Lower lobe of right lung (tissue), 2 donors: ENCODE measurements around the gene APLP2. TPM values are rescaled to one million over a fixed set of nuclear protein-coding genes. Genes with fewer than 3 reads are reported as not detected.
A peak's percentile ranks its signal among the peaks of the same experiment; 100 is the strongest.
"Not testable (repeated sequence)": the region's sequence is repeated elsewhere in the genome, so short reads cannot be mapped to it uniquely, and the experiment has no call there.

Experiments used
- ATAC-seq, 2 donors: fragments of 200-7000 bp; cut with Tn5 transposase; one replicate each; pipeline ENCODE4 v1.9.1; 2020 to 2022; ENCODE audit warnings: mild to moderate bottlenecking in 2 of 2, moderate library complexity in 2 of 2
- DNase-seq: peaks from one replicate; pipeline ENCODE4 v3.0.0-alpha.2; 2020
- H3K27ac ChIP-seq: fragments of 200-600 bp; one replicate; pipeline ENCODE4 v1.8.0; 2022
- H3K27me3 ChIP-seq: fragments of 200-600 bp; one replicate; pipeline ENCODE4 v1.8.0; 2022; ENCODE audit warnings: low read depth
- H3K36me3 ChIP-seq: fragments of 200-600 bp; one replicate; pipeline ENCODE4 v1.8.0; 2022; ENCODE audit warnings: mild to moderate bottlenecking
- H3K4me1 ChIP-seq: fragments of 200-600 bp; one replicate; pipeline ENCODE4 v1.8.0; 2022
- H3K4me3 ChIP-seq: fragments of 200-600 bp; one replicate; pipeline ENCODE4 v1.8.0; 2022; ENCODE audit warnings: mild to moderate bottlenecking
- H3K9me3 ChIP-seq: fragments of 200-600 bp; one replicate; pipeline ENCODE4 v1.8.0; 2022
- intact Hi-C: fragments of 100-400 bp; cut with DNase I; formaldehyde crosslinking; loops from one replicate; pipeline ENCODE4 v1.11.0; 2022
- total RNA-seq: library from RNA; stranded (reverse); fragmentation: NEBNext Ultra II Directional; extraction: Animal tissue kit (Norgen Biotek cat#: 25700); gene quantifications from one replicate; pipeline ENCODE4 v1.2.1, GENCODE V29; 2021
- TF ChIP-seq, protein P1 (sequence below): fragments of 200-600 bp; IDR thresholded peaks from one replicate; pipeline ENCODE4 v1.8.0; 2022; ENCODE audit warnings: antibody characterized with exemption, mild to moderate bottlenecking
- donor health status: DM: no; HTN: yes; CAD: no; lungs with severe emphysema.

APLP2 gene
- total RNA-seq, 1 donor from 2014 or later: 582 TPM

DNA sequence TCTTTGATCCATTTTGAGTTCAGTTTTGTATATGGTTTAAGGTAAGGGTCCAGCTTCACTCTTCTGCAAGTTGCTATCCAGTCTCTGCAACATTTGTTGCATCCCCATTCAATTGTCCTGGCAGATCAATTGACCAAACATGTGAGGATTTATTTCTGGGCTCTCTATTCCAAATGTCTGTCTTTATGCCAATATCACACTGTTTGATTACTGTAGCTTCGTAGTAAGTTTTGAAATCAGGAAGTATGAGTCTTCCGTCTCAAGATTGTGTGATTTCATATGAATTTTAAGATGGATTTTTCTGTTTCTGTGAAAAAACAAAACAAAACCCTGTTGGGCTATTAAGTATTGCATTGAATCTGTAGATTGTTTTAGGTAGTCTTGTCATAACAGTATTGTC, 17.0 kb downstream of the APLP2 start:
- no peak for DNase-seq
- Histone ChIP-seq H3K27ac (no peak overlapping the region), H3K4me1 (peaks cover 42% of the 10 kb centered on the region), H3K36me3 (no peaks in the 10 kb centered on the region), H3K4me3 (no peak overlapping the region), H3K27me3 (no peaks in the 10 kb centered on the region), H3K9me3 (no peaks in the 10 kb centered on the region)
- TF ChIP-seq, protein P1, sequence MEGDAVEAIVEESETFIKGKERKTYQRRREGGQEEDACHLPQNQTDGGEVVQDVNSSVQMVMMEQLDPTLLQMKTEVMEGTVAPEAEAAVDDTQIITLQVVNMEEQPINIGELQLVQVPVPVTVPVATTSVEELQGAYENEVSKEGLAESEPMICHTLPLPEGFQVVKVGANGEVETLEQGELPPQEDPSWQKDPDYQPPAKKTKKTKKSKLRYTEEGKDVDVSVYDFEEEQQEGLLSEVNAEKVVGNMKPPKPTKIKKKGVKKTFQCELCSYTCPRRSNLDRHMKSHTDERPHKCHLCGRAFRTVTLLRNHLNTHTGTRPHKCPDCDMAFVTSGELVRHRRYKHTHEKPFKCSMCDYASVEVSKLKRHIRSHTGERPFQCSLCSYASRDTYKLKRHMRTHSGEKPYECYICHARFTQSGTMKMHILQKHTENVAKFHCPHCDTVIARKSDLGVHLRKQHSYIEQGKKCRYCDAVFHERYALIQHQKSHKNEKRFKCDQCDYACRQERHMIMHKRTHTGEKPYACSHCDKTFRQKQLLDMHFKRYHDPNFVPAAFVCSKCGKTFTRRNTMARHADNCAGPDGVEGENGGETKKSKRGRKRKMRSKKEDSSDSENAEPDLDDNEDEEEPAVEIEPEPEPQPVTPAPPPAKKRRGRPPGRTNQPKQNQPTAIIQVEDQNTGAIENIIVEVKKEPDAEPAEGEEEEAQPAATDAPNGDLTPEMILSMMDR: no peak
- peak in 1 of 2 donors; percentile 34 for ATAC-seq
- intact Hi-C loops: no loop called here

DNA sequence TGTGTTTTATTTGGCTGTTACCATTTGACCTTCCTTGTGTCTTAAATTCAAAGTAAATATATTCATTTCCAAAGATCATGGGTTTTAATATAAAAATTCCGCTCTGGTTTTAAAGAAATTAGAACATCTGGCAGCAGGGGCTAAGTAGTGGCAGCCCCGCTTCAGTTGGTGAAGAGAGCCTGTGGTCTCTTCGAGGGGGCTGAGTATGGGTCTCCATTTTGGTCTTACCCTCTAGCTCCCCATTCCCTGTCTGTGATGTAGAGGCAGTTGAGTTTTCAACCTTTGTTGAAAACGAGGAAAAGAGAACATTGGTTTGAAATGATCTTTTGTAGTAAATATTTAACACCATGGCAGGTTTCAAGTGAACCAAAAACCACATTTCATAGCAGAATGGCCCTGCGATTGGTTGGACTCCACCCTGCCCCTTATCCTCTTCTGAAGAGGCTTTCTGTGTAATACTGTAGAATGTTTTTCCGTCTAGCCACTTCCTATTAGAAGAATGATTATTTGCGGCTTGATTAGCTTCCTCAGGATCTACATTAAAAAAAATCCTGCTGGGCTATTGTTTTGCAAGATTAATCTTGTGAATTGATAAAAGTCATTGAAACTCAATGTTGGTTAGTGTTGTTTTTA, 17.7 kb downstream of the APLP2 start:
- TF ChIP-seq, protein P1: no peak
- intact Hi-C loops: no loop called here
- Histone ChIP-seq H3K27me3 (no peaks in the 10 kb centered on the region), H3K27ac (no peak overlapping the region), H3K4me3 (no peak overlapping the region), H3K36me3 (no peaks in the 10 kb centered on the region), H3K4me1 (peaks cover 42% of the 10 kb centered on the region), H3K9me3 (no peaks in the 10 kb centered on the region)
- no peak for DNase-seq
- ATAC-seq: peak; percentile 76 to 93

DNA sequence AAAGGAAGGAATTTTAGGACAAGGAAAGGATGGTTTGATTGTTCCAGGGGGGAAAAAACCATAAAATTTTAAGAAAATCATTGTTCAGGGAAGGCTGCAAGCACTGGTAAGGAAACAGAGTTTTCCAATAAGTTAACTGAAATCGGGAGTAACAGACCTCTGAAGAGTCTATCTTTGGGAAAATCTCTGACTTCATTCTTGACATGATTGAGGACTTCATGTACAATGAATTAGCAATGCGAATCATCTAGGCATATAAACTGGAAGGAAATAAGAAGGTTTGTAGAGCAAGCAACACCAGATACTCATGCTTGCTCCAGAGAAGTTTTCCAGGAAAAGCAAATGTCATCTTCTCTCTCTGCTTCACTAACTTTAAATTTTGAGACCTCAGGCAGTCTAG, 18.5 kb downstream of the APLP2 start:
- peaks cover 46% of the 10 kb centered on the region for H3K4me1 ChIP-seq
- DNase-seq: no peak
- intact Hi-C loops: no loop called here
- H3K9me3 ChIP-seq: no peaks in the 10 kb centered on the region
- no peaks in the 10 kb centered on the region for H3K36me3 ChIP-seq
- TF ChIP-seq, protein P1: no peak
- no peak for ATAC-seq
- no peak overlapping the region for H3K27ac ChIP-seq
- H3K4me3 ChIP-seq: no peak overlapping the region
- no peaks in the 10 kb centered on the region for H3K27me3 ChIP-seq

DNA sequence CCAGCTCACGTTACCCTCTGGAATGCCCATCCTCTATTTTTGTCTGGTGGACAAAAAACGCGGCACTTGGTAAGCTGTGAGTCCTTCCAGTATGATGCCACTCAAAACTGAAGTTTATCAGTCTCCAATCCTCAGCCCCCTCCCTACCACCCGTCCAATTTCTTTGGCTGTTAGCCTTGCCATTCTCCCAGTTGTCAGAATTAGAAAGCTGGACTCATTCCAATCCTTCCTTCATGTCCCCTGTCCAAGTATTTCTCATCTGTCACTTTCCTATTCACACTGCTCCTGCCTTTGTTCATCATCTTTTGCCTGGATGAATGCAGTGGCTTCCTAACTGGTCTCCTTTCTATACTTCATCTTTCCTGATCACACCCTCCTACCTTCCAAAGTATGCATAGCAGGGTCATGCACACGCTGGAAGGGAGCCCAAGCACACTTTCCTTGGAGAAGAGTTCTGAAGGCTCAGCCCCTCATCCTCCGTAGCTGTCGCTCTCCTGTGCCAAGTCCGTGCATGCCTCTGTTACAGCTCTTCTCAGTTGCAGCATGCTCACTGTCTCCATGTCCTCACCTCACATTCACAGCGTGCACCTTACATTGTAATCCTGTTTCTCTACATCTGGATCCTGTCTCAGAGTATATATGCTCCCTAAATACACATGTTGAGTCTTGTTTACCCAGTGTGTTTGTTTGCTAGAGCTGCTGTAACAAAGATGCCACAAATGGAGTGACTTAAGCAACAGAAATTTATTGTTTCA, 19.4 kb downstream of the APLP2 start:
- no peaks in the 10 kb centered on the region for H3K36me3 ChIP-seq
- peaks cover 47% of the 10 kb centered on the region for H3K4me1 ChIP-seq
- H3K9me3 ChIP-seq: no peaks in the 10 kb centered on the region
- H3K27ac ChIP-seq: no peak overlapping the region
- TF ChIP-seq, protein P1: no peak
- DNase-seq (no peak), ATAC-seq (peak; percentile 25 to 32)
- intact Hi-C loops: no loop called here
- no peak overlapping the region for H3K4me3 ChIP-seq
- no peaks in the 10 kb centered on the region for H3K27me3 ChIP-seq

DNA sequence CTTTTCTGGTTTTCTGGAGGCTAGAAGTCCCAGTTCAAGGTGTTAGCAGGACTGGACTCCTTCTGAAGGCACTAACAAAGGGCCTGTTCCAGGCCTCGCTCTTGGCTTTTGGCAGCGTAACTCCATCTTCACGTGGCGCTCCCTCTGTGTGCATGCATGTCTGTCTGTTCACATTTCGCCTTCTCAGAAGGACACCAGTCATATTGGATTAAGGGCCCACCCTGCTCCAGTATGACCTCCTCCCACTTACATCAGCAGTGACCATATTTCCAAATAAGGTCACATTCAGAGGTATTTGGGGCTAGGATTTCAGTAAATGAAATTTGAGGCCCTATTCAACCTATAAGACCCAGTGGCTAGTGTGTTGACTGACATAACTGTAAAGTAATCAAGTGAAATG, 20.0 kb downstream of the APLP2 start:
- no peak overlapping the region for H3K27ac ChIP-seq
- TF ChIP-seq, protein P1: no peak
- intact Hi-C loops: no loop called here
- peaks cover 53% of the 10 kb centered on the region for H3K4me1 ChIP-seq
- no peak for DNase-seq
- no peaks in the 10 kb centered on the region for H3K27me3 ChIP-seq
- H3K9me3 ChIP-seq: no peaks in the 10 kb centered on the region
- no peaks in the 10 kb centered on the region for H3K36me3 ChIP-seq
- ATAC-seq: no peak
- no peak overlapping the region for H3K4me3 ChIP-seq

DNA sequence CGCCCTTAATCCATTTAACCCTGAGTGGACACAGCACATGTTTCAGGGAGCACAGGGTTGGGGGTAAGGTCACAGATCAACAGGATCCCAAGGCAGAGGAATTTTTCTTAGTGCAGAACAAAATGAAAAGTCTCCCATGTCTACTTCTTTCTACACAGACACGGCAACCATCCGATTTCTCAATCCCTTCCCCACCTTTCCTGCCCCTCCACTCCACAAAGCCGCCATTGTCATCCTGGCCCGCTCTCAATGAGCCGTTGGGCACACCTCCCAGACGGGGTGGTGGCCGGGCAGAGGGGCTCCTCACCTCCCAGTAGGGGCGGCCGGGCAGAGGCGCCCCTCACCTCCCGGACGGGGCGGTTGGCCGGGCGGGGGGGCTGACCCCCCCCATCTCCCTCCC, 20.8 kb downstream of the APLP2 start:
- DNase-seq, H3K27ac ChIP-seq, H3K27me3 ChIP-seq, ATAC-seq, H3K9me3 ChIP-seq, intact Hi-C loops, H3K36me3 ChIP-seq, H3K4me3 ChIP-seq: not testable (repeated sequence)
- peaks cover 61% of the 10 kb centered on the region for H3K4me1 ChIP-seq

DNA sequence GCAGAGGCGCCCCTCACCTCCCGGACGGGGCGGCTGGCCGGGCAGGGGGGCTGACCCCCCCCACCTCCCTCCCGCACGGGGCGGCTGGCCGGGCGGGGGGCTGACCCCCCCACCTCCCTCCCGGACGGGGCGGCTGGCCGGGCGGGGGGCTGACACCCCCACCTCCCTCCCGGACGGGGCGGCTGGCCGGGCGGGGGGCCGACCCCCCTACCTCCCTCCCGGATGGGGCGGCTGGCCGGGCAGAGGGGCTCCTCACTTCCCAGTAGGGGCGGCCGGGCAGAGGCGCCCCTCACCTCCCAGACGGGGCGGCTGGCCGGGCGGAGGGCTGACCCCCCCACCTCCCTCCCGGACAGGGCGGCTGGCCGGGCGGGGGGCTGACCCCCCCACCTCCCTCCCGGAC, 21.5 kb downstream of the APLP2 start:
- ATAC-seq, DNase-seq, H3K27ac ChIP-seq, H3K27me3 ChIP-seq, H3K9me3 ChIP-seq, H3K36me3 ChIP-seq, intact Hi-C loops, H3K4me3 ChIP-seq: not testable (repeated sequence)
- H3K4me1 ChIP-seq: peaks cover 63% of the 10 kb centered on the region
